HG03064 (cell line): ENCODE data around the gene SKP1.
"Not testable (repeated sequence)": the region's sequence is repeated elsewhere in the genome, so short reads cannot be mapped to it uniquely, and the experiment has no call there.

Experiments
- ATAC-seq: cut with Tn5 transposase; IDR thresholded peaks from one replicate; pipeline ENCODE4 v1.9.1; 2021; ENCODE audit warnings: low read depth; ENCODE audit not compliant: unreplicated experiment

Gene SKP1

DNA sequence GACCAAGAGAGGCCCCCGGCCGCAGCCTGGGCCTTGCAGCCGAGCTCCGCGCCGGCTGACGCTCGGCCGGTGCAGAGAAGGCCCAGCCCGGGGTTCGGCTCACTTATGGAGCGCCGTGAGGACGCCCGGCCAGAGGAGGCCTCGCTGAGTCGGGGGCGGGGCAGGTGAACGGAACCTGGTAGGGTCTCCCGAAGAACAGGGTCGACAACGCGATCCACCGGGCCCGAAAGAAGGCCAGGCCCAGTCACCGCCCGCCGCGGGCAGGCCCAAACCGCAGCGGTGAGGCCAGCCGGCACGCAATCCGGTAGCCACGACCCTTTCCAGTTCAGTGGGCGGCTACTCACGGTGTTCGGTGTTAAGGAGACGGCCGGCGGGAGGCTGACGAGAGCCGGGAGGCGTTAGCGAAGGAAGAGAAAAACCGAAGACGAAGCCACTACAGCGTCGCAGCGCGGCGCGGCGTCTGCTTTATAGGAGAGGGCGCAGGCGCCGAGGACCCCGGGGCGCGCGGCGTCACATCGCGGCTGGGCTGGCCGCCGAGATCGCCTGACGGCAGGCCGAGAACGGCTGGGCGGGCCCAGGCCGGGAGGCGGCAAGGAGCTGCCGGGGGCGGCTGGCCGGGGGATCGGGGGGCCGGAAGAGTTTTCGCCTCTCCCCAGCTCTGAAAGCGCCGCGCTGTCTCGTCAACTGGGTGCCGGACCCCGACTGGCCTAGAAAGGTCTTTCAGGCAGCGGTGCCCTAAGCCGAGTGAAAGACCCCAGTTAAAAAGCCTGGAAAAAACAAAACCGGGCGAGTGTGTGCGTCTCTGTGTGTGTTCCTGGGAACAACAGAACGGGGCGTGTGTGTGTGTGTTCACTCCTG lies at the start of gene SKP1:
TSS of gene SKP1 (minus strand) at position 440 of the 858 bp plus-strand sequence. CDS start 2,928 bp downstream, outside the sequence.
- peak; percentile 65 for ATAC-seq

DNA sequence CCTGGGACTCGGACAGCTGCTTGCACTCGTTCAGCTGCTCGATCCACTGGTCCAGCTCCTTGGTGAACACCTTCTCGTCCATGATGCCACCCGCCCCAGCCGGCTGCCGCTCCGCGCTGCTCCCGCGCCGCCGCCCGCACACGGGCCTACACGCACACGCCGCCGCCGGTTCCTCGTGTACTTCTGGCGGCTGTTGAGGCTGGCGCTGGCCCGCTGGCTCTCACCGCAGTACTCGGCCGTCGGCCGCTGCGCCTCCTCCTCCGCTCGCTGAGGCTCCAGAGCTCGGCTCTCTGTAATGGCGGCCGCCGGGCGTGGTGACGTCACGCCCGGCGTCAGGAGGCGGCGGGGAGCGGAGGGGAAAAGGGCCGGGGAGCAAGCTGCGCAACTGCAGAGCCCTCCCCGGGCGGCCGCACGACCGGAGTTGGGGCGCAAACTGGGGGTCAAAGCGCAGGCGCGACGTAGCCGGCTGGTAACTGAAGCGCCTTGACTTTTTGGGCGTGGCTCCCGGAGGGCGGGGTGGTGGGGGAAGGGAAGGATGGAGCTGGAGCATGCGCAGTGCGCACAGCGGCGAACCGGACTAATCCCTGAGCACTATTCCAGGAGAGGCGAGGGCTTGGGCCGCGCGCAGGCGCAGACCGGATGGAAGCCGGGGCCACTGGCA lies 49.2 kb upstream of the SKP1 start, which contains the start of gene PPP2CA:
TSS of gene PPP2CA (minus strand) at position 294 of the 661 bp plus-strand sequence. CDS start at position 82, 212 bp downstream.
- ATAC-seq, result peak; percentile 86

DNA sequence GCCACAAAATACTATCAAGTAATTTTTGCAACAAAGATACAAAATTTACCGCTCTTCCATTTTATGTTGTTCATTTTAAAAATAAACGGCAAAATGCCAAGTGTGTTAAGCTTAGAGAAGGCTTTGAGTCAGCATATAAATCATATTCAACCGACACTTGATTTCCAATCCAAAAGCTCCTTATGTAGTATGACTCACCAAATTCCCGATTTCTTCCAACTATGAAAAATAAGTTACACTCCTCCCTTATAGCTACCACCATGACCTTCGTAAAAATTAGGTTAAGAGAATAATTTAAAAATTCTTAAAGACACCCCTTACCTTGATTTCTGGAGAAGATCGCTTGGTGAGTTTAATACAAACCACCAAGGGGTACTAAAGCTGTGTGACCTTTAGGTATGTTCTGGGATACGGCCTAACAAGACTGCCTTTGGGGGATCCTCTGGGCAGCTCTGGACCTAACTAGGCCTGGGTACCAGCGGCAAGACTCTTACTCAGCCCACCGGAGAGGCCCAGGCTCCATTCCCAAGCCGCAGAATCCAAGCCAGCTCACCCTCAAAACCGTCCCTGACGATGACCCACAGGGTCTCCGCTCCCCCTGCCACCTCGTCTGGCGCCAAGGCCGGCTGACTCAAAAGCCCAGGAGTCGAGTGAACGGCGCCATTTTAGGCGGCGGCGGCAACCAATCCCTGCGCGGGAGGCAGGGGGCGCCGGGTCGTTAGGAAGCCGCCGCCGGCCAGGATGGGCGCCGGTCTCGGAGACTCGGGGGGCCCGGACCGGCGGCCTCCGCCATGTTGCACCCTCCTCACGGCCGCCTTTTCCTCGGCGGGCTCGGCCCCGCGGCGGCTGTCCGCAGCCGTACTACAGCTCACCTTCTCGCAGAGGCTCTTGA lies 48.4 kb upstream of the SKP1 start:
- ATAC-seq, result peak; percentile 31

DNA sequence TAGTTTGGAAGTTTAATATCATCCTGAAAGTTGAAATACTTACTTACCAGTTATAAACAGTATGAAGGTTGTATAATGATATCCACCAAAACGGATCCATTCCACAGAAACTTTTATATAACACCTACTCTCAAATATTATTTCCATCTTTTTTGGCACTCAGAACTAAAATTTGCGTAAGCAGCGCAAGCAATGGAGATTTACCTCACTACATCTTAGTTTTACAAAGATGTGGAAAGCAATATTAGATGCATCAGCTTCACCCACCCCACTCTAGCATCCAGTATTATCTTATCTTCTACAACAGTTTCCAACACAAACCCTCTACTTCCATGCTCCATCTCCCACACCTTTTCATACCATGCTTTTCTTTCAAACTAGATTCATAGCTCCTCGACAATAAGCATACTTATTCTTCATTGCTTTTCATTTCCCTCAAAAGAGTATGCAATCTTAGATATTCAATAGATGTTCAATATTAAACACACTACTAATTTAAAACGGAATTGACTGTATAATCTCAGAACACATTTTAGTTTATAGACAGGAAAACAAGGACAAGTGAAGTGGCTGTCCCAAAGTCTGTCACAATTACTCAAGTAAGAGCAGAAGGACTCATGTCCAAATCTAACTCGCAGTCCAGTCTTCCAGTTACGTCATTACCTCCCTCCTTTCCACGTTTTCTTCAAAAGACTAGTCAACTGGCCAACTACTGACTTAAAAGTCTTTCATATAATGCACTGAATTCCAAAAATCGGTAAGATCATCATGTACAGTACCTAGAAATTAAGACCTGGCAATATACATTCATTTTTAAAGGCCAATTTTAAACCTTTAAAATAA lies 46.9 kb upstream of the SKP1 start:
- ATAC-seq, result no peak

DNA sequence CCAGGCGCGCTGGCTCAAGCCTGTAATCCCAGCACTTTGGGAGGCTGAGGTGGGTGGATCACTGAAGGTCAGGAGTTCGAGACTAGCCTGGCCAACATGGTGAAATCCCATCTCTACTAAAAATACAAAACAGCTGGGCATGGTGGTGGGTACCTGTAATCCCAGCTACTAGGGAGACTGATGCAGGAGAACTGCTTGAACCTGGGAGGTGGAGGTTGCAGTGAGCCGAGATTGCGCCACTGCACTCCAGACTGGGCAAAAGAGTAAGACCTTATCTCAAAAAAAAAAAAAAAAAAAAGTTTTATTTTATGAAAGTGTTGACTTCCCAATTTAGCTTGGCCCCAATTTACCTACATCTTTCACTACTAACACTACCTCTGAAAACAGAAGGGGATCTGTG lies 44.9 kb upstream of the SKP1 start:
- ATAC-seq, result not testable (repeated sequence)

DNA sequence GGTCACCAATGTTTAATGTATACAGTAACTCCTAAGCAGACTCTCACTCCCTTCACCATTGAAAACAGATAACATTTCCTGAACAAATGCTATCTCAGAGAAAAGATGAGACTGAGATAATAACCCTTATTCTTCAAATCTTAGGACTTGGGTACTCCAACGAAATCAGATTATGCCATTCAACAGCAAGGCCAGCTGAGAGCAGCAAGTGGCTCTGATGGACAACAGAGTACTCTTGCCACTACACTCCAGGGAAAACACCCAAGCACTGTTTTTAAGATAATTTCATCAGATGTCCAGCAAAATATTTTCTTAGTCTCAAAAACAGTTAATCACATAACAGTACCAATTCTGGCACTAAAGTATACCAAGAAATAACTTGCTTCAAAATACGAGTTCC lies 39.0 kb upstream of the SKP1 start:
- no peak for ATAC-seq

DNA sequence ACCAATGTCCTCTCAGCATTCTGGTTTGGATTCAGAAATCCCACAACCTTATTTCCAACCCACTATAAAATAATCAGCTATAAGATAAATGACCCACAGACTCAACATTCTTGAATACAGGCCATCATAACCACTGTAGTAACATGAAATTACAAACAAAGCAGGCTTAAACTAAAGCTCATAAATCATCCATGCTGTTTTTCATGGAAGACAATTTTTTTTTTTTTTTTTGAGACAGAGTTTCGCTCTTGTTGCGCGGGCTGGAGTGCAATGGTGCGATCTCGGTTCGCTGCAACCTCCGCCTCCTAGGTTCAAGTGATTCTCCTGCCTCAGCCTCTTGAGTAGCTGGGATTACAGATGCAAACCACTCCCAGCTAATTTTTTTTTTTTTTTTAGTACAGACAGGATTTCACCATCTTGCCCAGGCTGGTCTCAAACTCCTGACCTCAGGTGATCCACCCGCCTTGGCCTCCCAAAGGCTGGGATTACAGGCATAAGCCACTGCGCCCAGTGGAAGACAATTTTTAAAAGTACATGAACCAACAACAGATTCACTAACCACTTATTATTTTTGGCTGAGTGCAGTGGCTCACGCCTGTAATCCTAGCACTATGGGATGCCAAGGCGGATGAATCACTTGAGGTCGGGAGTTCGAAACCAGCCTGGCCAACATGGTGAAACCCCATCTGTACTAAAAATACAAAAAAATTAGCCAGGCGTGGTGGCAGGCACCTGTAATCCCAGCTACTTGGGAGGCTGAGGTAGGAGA lies 34.7 kb upstream of the SKP1 start:
- not testable (repeated sequence) for ATAC-seq

DNA sequence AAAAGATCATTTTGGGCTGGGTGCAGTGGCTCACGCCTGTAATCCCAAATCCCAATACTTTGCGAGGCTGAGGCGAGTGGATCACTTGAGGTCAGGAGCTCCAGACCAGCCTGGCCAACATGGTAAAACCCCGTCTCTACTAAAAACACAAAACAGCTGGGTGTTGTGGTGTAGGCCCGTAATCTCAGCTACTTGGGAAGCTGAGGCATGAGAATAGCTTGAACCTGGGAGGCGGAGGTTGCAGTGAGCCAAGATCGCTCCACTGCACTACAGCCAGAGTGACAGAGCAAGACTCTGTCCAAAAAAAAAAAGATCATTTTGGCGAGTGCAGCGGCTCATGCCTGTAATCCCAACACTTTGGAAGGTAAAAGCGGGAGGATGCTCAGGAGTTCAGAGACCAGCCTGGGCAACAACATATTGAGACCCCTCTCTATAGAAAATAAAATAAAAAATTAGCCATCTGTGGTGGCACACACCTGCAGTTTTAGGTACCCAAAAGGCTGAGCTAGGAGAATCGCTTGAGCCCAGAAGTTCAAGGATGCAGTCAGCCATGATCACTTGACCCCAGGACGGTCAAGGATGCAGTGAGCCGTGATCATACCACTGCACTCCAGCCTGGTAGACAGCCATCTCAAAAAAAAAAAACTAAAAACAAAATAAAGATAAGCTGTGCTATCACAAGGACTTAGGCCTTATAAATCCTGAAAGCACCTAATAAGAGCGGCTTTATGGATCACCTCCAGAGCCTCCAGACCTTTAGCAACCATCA lies 32.9 kb upstream of the SKP1 start:
- no peak for ATAC-seq

DNA sequence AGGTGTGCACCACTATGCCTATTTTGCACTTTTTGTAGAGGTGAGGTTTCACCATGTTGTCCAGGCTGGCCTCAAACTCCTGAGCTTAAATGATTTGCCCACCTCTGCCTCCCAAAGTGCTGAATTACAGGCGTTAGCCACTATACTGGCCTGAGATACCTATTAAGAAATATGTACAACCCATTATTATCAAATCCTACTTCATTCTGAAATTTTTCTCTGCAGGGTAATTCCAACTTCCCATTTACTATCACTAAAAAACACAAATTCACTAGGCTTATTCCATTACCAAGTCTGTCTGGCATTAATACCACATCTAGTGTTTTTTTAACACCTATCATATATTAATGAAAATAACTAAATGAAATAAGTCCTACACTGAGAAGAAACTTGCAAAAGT lies 30.9 kb upstream of the SKP1 start:
- no peak for ATAC-seq

DNA sequence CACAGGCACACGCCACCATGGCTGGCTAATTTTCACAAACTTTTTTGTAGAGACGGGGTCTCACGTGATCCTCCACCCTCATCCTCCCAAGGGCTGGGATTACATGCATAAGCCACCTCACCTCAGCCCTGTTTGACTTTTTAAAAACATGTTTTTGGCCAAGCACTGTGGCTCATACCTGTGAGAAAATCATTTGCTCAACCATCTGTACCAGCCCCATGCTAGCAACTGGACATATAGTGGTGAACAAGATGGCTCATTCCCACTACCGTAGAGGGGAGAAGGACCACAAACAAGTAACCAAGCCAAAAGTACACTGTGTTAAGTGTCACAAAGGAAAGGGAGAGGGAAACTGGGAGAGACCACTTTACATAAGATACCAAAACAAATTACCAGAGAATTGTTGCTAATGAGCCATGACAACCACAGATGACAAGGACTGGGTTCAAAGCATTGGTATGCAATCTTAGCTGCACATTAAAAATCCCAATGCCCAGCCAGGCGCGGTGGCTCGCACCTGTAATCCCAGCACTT lies 29.9 kb upstream of the SKP1 start:
- no peak for ATAC-seq

DNA sequence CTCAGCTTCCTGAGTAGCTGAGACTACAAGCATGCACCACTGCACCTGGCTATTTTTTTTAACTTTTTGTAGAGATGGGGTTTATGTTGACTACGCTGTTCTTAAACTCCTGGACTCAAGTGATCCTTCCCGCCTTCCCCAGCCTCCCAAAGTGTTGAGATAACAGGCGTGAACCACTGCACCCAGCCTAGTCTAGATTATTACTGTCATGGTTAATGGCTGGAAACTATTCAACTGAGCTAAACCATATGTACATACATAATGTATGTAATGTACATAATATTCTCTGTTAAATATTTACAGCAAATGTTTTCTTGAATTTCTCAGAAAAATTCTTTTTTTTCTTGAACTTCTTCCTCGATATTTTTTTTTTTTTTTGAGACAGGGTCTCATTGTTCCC lies 27.8 kb upstream of the SKP1 start:
- no peak for ATAC-seq

DNA sequence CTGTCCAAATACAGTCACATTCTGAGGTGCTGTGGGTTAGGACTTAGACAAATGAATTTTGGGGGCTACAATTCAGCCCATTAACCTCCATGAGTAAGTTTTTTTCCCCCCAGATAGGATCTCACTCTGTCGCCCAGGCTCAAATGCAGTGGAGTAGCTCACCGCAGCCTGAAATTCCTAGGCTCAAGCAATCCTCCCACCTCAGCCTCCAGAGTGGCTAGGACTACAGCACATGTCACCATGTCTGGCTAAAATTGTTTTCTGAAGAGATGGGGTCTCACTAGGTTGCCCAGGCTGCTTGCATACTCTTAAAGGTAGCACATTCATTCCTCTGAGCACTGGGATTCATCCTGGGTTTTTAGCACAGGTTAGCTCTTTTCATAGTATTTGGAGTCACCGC lies 26.9 kb upstream of the SKP1 start:
- ATAC-seq, result no peak

DNA sequence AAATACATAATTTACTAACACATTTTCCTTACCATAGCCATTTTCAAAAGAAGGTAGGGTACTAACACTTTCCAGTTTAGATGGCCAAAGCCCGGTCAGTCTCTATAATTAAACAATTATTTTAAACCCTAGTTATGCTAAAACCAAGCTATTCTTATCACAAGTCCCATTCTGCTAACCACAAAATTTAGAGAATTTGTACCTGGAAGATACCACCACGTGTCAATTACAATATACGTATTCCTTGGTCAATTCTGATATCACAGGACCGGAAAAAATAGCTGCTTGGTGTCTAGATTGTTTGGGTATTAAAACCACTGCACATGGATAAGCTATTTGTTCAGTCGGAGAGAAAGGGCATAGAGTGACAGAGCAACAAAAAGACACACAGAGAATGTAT lies 18.9 kb upstream of the SKP1 start:
- no peak for ATAC-seq

DNA sequence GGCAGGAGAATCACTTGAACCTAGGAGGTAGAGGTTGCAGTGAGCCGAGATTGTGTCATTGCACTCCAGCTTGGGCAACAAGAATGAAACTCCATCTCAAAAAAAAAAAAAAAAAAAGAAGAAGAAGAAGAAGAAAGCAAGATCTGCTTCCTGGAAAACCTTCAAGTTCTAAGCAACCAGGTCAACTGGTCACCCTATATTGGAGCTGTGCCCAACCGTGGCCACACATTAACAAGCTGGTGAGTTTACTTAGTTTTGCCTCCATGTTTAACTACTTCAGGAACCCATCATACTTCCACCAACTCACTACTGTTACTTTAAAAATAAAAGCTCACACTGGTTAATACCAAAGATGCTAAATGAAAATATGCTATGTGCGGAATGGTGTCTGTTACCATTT lies 12.3 kb upstream of the SKP1 start:
- ATAC-seq, result no peak

DNA sequence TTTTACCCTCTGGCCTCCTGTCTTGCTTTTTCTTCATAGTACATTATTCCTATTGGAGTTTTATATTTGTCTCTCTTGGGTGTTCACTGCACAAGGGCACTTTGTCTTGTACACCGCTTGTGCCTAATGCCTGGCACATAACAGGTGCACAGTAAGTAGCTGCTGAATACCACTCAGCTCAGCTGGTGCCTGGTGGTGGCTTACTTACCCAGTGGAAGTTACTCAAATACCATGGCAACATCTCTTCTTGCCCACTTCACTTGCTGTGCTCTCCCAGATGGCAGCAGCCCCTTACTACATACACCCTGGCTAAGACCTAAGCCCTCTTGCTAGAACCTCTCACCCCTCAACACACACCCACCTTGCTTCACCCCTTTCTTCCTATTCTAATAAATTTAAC lies 11.3 kb upstream of the SKP1 start:
- ATAC-seq, result no peak

DNA sequence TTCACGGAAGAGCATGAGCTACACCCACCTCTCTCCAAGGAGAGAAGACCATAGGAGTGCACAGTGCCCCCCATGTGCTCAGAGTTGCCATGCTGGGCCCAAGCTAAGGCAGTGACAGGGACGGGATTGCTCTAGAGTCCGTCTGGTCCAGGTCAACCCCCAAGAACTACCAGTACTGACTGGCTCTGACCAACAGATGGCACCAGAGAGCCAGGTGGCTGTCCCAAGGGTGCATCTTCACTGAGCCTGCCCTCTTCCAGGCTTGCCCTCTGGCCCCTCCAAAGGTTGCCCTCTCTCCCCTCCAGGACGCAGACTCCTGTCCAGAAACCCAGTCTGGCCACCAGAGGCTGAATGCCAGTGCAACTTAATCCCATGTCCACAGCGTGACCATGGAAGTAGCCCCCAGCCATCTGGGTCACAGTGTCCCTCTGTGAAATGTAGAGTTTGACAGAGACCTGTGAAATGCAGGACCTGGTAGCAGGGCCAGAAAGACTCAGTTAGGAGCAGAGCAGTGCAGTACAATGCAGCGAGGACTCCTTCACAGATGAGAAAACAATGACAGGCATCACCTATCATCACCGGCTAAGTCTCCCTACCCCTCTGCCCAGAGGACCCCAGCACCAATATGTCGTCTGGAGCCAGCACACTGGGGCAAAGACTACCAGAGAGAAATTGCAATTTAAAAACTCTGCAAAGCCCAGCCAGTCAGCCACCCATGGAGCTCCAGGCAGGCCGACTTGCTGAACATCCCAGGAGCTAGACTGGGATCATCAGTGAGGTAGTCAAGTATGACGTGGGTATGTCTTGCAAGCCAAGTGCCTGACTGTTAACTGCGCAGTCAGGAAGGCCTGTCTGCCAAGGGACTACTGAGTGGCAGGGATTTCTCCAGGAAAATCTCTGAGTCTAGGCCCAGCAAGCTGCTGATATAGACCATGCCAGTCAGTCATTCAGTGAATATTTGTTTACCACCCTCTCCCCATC lies 7.7 kb upstream of the SKP1 start:
- no peak for ATAC-seq

DNA sequence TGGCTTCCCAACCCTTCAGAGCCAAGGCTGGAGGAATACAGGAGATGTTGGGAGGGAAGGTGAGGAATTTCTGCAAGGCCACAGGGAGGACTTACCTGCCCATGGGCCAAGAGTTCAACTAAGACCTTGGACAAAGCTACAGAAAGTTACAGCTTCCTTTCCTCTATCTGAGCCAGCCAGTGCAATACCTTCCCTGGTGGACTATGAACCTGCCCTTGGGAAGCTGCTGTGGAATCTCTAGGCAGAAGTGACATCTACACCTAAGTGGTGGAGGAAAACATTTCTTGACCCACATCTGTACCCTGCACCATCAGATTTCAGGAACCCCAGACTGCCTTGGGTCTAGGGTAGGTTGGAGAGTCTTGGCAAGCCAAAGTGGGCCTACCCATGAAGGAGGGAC lies 6.7 kb upstream of the SKP1 start:
- ATAC-seq, result no peak
